Activated T-helper 1 cell treated with anti-CD3 and anti-CD28 coated beads, Interleukin-2, amount 50 U/mL, for 16 hours (primary cell): ENCODE data around the gene KRTAP2-2.
"Not testable (repeated sequence)": the region's sequence is repeated elsewhere in the genome, so short reads cannot be mapped to it uniquely, and the experiment has no call there.

Experiments used
- DNase-seq, 2 donors: peaks; one replicate each; pipeline ENCODE4 v3.0.0-alpha.2; 2020; ENCODE audit warnings: low read depth in 1 of 2, low spot score in 1 of 2

The KRTAP2-2 gene

GRCh38 chr17:41065016-41065689 is 10.1 kb upstream of the KRTAP2-2 start:
- not testable (repeated sequence) for DNase-seq

GRCh38 chr17:41064301-41064700 is 9.3 kb upstream of the KRTAP2-2 start:
- no peak for DNase-seq

GRCh38 chr17:41063449-41063848 is 8.4 kb upstream of the KRTAP2-2 start:
- DNase-seq = no peak

GRCh38 chr17:41061964-41062363 is 6.9 kb upstream of the KRTAP2-2 start:
- no peak for DNase-seq

- DNase-seq = no peak
Measured at GRCh38 chr17:41060052-41060604, 5.1 kb upstream of the KRTAP2-2 start, which contains the start of gene KRTAP2-3. Gene KRTAP2-3, minus strand, starts transcription at chr17:41060114. Its CDS starts 64 bp downstream, at chr17:41060050.

GRCh38 chr17:41059276-41060051 is 4.4 kb upstream of the KRTAP2-2 start:
- not testable (repeated sequence) for DNase-seq

- DNase-seq = no peak
Measured at GRCh38 chr17:41058741-41059140, 3.7 kb upstream of the KRTAP2-2 start.

- no peak for DNase-seq
Measured at GRCh38 chr17:41057547-41057946, 2.5 kb upstream of the KRTAP2-2 start.

- not testable (repeated sequence) for DNase-seq
Measured at GRCh38 chr17:41054556-41054955, 474 bp downstream of the KRTAP2-2 start.

GRCh38 chr17:41054025-41054424 is 1.0 kb downstream of the KRTAP2-2 start:
- DNase-seq = no peak

- DNase-seq = no peak
Measured at GRCh38 chr17:41052566-41052965, 2.5 kb downstream of the KRTAP2-2 start.

GRCh38 chr17:41049110-41049509 is 5.9 kb downstream of the KRTAP2-2 start:
- no peak for DNase-seq

- no peak for DNase-seq
Measured at GRCh38 chr17:41048441-41048840, 6.6 kb downstream of the KRTAP2-2 start.

GRCh38 chr17:41046735-41047465 is 8.1 kb downstream of the KRTAP2-2 start, which contains the start of gene KRTAP2-1:
Gene KRTAP2-1, minus strand, starts transcription at chr17:41047316. Its CDS starts 49 bp downstream, at chr17:41047267.
- not testable (repeated sequence) for DNase-seq

- no peak for DNase-seq
Measured at GRCh38 chr17:41042953-41043352, 12.1 kb downstream of the KRTAP2-2 start.

- DNase-seq = not testable (repeated sequence)
Measured at GRCh38 chr17:41040783-41041571, 14.1 kb downstream of the KRTAP2-2 start, which contains the start of gene KRTAP1-1. Gene KRTAP1-1, minus strand, starts transcription at chr17:41041450. Its CDS starts 53 bp downstream, at chr17:41041397.

GRCh38 chr17:41037853-41038350 is 17.1 kb downstream of the KRTAP2-2 start:
- DNase-seq = no peak

GRCh38 chr17:41034346-41034935 is 20.6 kb downstream of the KRTAP2-2 start, which contains the start of gene KRTAP1-3:
Gene KRTAP1-3, minus strand, starts transcription at chr17:41034874. Its CDS starts 53 bp downstream, at chr17:41034821.
- not testable (repeated sequence) for DNase-seq

GRCh38 chr17:41029633-41030245 is 25.3 kb downstream of the KRTAP2-2 start, which contains the start of gene KRTAP1-4:
Gene KRTAP1-4, minus strand, starts transcription at chr17:41030195. Its CDS starts 117 bp downstream, at chr17:41030078.
- no peak for DNase-seq
